Tibial nerve (tissue), 3 donors: ENCODE results near the gene SCYL2.

ENCODE experiments used
- POLR2A ChIP-seq, 2 donors: fragments of 450-650 bp; IDR thresholded peaks; one replicate each; pipeline ENCODE4 v1.6.1; 2017; ENCODE audit warnings: antibody characterized with exemption in 2 of 2, mild to moderate bottlenecking in 2 of 2, moderate library complexity in 2 of 2
- TF ChIP-seq, protein P1 (sequence below), 5 experiments: fragments of 200-600 bp in 3 of 5; fragments of 450-650 bp in 2 of 5; sonication (generic) in 3 of 5; IDR thresholded peaks; one replicate each; pipeline ENCODE4 v1.5.1; 2016 to 2019; ENCODE audit warnings: antibody characterized with exemption in 5 of 5, mild to moderate bottlenecking in 3 of 5, moderate library complexity in 2 of 5

- TF ChIP-seq, protein P1, sequence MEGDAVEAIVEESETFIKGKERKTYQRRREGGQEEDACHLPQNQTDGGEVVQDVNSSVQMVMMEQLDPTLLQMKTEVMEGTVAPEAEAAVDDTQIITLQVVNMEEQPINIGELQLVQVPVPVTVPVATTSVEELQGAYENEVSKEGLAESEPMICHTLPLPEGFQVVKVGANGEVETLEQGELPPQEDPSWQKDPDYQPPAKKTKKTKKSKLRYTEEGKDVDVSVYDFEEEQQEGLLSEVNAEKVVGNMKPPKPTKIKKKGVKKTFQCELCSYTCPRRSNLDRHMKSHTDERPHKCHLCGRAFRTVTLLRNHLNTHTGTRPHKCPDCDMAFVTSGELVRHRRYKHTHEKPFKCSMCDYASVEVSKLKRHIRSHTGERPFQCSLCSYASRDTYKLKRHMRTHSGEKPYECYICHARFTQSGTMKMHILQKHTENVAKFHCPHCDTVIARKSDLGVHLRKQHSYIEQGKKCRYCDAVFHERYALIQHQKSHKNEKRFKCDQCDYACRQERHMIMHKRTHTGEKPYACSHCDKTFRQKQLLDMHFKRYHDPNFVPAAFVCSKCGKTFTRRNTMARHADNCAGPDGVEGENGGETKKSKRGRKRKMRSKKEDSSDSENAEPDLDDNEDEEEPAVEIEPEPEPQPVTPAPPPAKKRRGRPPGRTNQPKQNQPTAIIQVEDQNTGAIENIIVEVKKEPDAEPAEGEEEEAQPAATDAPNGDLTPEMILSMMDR (IDR thresholded peaks at IDR 0.05): no peak
- TF ChIP-seq POLR2A (IDR thresholded peaks at IDR 0.05): no peak
Observed at GRCh38 chr12:100265732-100266584, 1.0 kb upstream of the SCYL2 start.
